CD4-positive, alpha-beta T cell treated with Interleukin-12 subunit alpha and Interleukin-12 subunit beta, for 1 hour (primary cell): ENCODE data around the gene C19orf38.
A peak's percentile ranks its signal among the peaks of the same experiment; 100 is the strongest.
"Not testable (repeated sequence)": the region's sequence is repeated elsewhere in the genome, so short reads cannot be mapped to it uniquely, and the experiment has no call there.

Source experiments
- DNase-seq: peaks from one replicate; pipeline ENCODE4 v3.0.0-alpha.2; 2020

Gene C19orf38

GRCh38 chr19:10823690-10824089 lies 24.5 kb upstream of the C19orf38 start:
- DNase-seq: no peak

GRCh38 chr19:10826231-10826630 lies 22.0 kb upstream of the C19orf38 start:
- no peak for DNase-seq

- DNase-seq: no peak
These were observed 21.4 kb upstream of the C19orf38 start for GRCh38 chr19:10826846-10827245.

- DNase-seq: no peak
These were observed 19.0 kb upstream of the C19orf38 start for GRCh38 chr19:10828981-10829821.

GRCh38 chr19:10829967-10830366 lies 18.2 kb upstream of the C19orf38 start:
- DNase-seq: no peak

GRCh38 chr19:10830370-10830769 lies 17.8 kb upstream of the C19orf38 start:
- DNase-seq: no peak

GRCh38 chr19:10830931-10831779 lies 17.1 kb upstream of the C19orf38 start:
- DNase-seq: no peak

GRCh38 chr19:10831987-10832938 lies 16.0 kb upstream of the C19orf38 start:
- no peak for DNase-seq

- DNase-seq: no peak
These were observed 15.3 kb upstream of the C19orf38 start for GRCh38 chr19:10832939-10833296.

GRCh38 chr19:10835089-10835753 lies 13.0 kb upstream of the C19orf38 start:
- no peak for DNase-seq

GRCh38 chr19:10835754-10836478 lies 12.3 kb upstream of the C19orf38 start, which contains the start of gene TMED1:
TSS of gene TMED1 (minus strand) at chr19:10836212. CDS start at chr19:10836191, 21 bp downstream.
- DNase-seq: peak; percentile 97

GRCh38 chr19:10836479-10837330 lies 11.5 kb upstream of the C19orf38 start:
- peak; percentile 88 for DNase-seq

- not testable (repeated sequence) for DNase-seq
These were observed 10.6 kb upstream of the C19orf38 start for GRCh38 chr19:10837649-10838048.

- no peak for DNase-seq
These were observed 9.8 kb upstream of the C19orf38 start for GRCh38 chr19:10838377-10838776.

GRCh38 chr19:10839114-10840050 lies 8.8 kb upstream of the C19orf38 start:
- DNase-seq: no peak

GRCh38 chr19:10842788-10843187 lies 5.4 kb upstream of the C19orf38 start:
- DNase-seq: no peak

GRCh38 chr19:10846500-10847202 lies 1.6 kb upstream of the C19orf38 start:
- no peak for DNase-seq

GRCh38 chr19:10850631-10851030 lies 2.4 kb downstream of the C19orf38 start:
- DNase-seq: no peak
